Measurements from ENCODE around the gene DOCK10.

The DOCK10 gene

GRCh38 chr2:224976629-224977525 lies 65.4 kb downstream of the DOCK10 start:
- no peak for DNase-seq (ENCODE audit: low read depth)

- no peak for DNase-seq (ENCODE audit: low read depth)
Measured at GRCh38 chr2:224975761-224976160, 66.5 kb downstream of the DOCK10 start.

GRCh38 chr2:224973112-224974016 lies 68.9 kb downstream of the DOCK10 start:
- DNase-seq (ENCODE audit: low read depth) = no peak

- DNase-seq (ENCODE audit: low read depth) = no peak
Measured at GRCh38 chr2:224971214-224971613, 71.1 kb downstream of the DOCK10 start.

GRCh38 chr2:224970311-224970710 lies 72.0 kb downstream of the DOCK10 start:
- no peak for DNase-seq (ENCODE audit: low read depth)

- no peak for DNase-seq (ENCODE audit: low read depth)
Measured at GRCh38 chr2:224969633-224970260, 72.5 kb downstream of the DOCK10 start.

- no peak for DNase-seq (ENCODE audit: low read depth)
Measured at GRCh38 chr2:224969095-224969494, 73.2 kb downstream of the DOCK10 start.

GRCh38 chr2:224968051-224968450 lies 74.2 kb downstream of the DOCK10 start:
- no peak for DNase-seq (ENCODE audit: low read depth)

GRCh38 chr2:224966613-224967012 lies 75.7 kb downstream of the DOCK10 start:
- no peak for DNase-seq (ENCODE audit: low read depth)

GRCh38 chr2:224959556-224959955 lies 82.7 kb downstream of the DOCK10 start:
- no peak for DNase-seq (ENCODE audit: low read depth)

GRCh38 chr2:224958873-224959272 lies 83.4 kb downstream of the DOCK10 start:
- no peak for DNase-seq (ENCODE audit: low read depth)

GRCh38 chr2:224958462-224958857 lies 83.8 kb downstream of the DOCK10 start:
- DNase-seq (ENCODE audit: low read depth) = no peak

GRCh38 chr2:224957540-224958461 lies 84.5 kb downstream of the DOCK10 start:
- no peak for DNase-seq (ENCODE audit: low read depth)

- no peak for DNase-seq (ENCODE audit: low read depth)
Measured at GRCh38 chr2:224956706-224957105, 85.6 kb downstream of the DOCK10 start.

GRCh38 chr2:224954980-224955379 lies 87.3 kb downstream of the DOCK10 start:
- DNase-seq (ENCODE audit: low read depth) = no peak

GRCh38 chr2:224952936-224953657 lies 89.2 kb downstream of the DOCK10 start:
- DNase-seq (ENCODE audit: low read depth) = no peak

GRCh38 chr2:224951723-224952481 lies 90.4 kb downstream of the DOCK10 start:
- DNase-seq (ENCODE audit: low read depth) = no peak

- DNase-seq (ENCODE audit: low read depth) = no peak
Measured at GRCh38 chr2:224948859-224949258, 93.4 kb downstream of the DOCK10 start.

GRCh38 chr2:224948005-224948404 lies 94.3 kb downstream of the DOCK10 start:
- DNase-seq (ENCODE audit: low read depth) = no peak

GRCh38 chr2:224947566-224947965 lies 94.7 kb downstream of the DOCK10 start:
- no peak for DNase-seq (ENCODE audit: low read depth)

Measured in stimulated activated CD8-positive, alpha-beta memory T cell treated with anti-CD3 and anti-CD28 coated beads, Interleukin-7, amount 100 ng/mL, for 24 hours (primary cell).